Heart left ventricle (tissue), 16 donors: ENCODE data around the gene LUZP2. TPM values are rescaled to one million over a fixed set of nuclear protein-coding genes. Genes with fewer than 3 reads are reported as not detected.

Experiments used
- ATAC-seq, 4 donors: fragments of 200-7000 bp; cut with Tn5 transposase; one replicate each; pipeline ENCODE4 v1.9.1; 2020 to 2022; ENCODE audit warnings: moderate library complexity in 4 of 4, mild to moderate bottlenecking in 3 of 4, moderate number of reproducible peaks in 1 of 4
- DNase-seq, 5 donors: peaks; one replicate each; pipeline ENCODE4 v3.0.0-alpha.2; 2020
- H3K27ac ChIP-seq, 12 donors: fragments of 200-600 bp; sonication (generic) in 4 of 12; one replicate each; pipeline versions ENCODE4 v1.5.0 to v1.8.0; 2016 to 2022; ENCODE audit warnings: mild to moderate bottlenecking in 2 of 12
- H3K27me3 ChIP-seq, 9 donors: fragments of 200-600 bp; sonication (generic) in 2 of 9; one replicate each; pipeline versions ENCODE4 v1.5.1 to v1.8.0; 2016 to 2022; ENCODE audit warnings: mild to moderate bottlenecking in 3 of 9
- H3K36me3 ChIP-seq, 9 donors: fragments of 200-600 bp; sonication (generic) in 2 of 9; one replicate each; pipeline versions ENCODE4 v1.5.0 to v1.8.0; 2018 to 2022; ENCODE audit warnings: mild to moderate bottlenecking in 2 of 9
- H3K4me1 ChIP-seq, 12 donors: fragments of 200-600 bp; sonication (generic) in 4 of 12; one replicate each; pipeline versions ENCODE4 v1.5.0 to v1.8.0; 2016 to 2022; ENCODE audit warnings: mild to moderate bottlenecking in 3 of 12
- H3K4me3 ChIP-seq, 12 donors: fragments of 200-600 bp; sonication (generic) in 4 of 12; one replicate each; pipeline versions ENCODE4 v1.5.0 to v1.8.0; 2017 to 2022; ENCODE audit warnings: mild to moderate bottlenecking in 9 of 12, moderate library complexity in 4 of 12
- H3K9me3 ChIP-seq, 12 donors: fragments of 200-600 bp; sonication (generic) in 4 of 12; one replicate each; pipeline versions ENCODE4 v1.5.0 to v1.8.0; 2016 to 2022; ENCODE audit warnings: mild to moderate bottlenecking in 1 of 12
- POLR2A ChIP-seq, 2 donors: fragments of 450-650 bp; IDR thresholded peaks; one replicate each; pipeline ENCODE4 v1.6.1; 2017; ENCODE audit warnings: antibody characterized with exemption in 2 of 2, mild to moderate bottlenecking in 2 of 2, moderate library complexity in 2 of 2
- WGBS, 4 donors: extraction: QIAGEN DNeasy Blood & Tissue Kit in 2 of 4; methylation state at CpG; one replicate each; pipeline versions ENCODE4 v1.1.5 to v1.1.7; 2013 to 2018; 5-methylcytosine and 5-hydroxymethylcytosine counted together
- intact Hi-C, 10 donors: fragments of 100-400 bp; cut with DNase I; formaldehyde crosslinking; loops; one replicate each; pipeline versions ENCODE4 v1.11.1 to v1.14.2; 2022
- polyA plus RNA-seq, 2 donors: library from polyadenylated mRNA; stranded (reverse); fragments of 200-250 nt; gene quantifications; one replicate each; pipeline ENCODE4 v1.2.3, GENCODE V29; 2013
- total RNA-seq, 9 donors: library from RNA; depleted of rRNA in 2 of 9; stranded (reverse); fragments of >200 nt in 2 of 9; fragmentation: NEBNext Ultra II Directional in 3 of 9; extraction: Animal tissue kit (Norgen Biotek cat#: 25700) in 3 of 9; gene quantifications; one replicate each; pipeline versions ENCODE4 v1.1.0 to v1.2.4, GENCODE V29; 2016 to 2023
- TF ChIP-seq, protein P1 (sequence below), 12 donors: fragments of 200-600 bp; sonication (generic) in 4 of 12; IDR thresholded peaks; one replicate each; pipeline versions ENCODE4 v1.5.0 to v1.8.0; 2018 to 2022; ENCODE audit warnings: antibody characterized with exemption in 12 of 12, mild to moderate bottlenecking in 5 of 12
- donor health status: ischemic (EF 13 %, LVEDD 7.1; RV severe dilation, severe dysfunction).
- donor health status: healthy with polysubstance abuse.
- donor health status: DM: no; HTN: yes; CAD: no.
- donor health status: DM: no; HTN: no; CAD: no.
- donor health status: ischemic (EF 25% LVEDD 6.9; RV normal size, moderate dysfunction).
- donor health status: ischemic (EF 25% LVEDD 5.7; RV mildly dilated, moderate dysfunction).
- donor health status: healthy.
- donor health status: DM: yes; HTN: yes; CAD: no.
- donor health status: ischemic (EF 35%, LVEDD 5.7; RV mildly dilated, moderate dysfunction).
- donor health status: nonischemic (EF 11% LVEDD 7.7; RV severe dilation, severe dysfunction).
- donor health status: DM: yes; HTN: yes; CAD: no.
- donor health status: PGD.
- donor health status: ischemic (EF 29% LVEDD 5.4; RV normal size, mild dysfunction).
- donor health status: nonischemic (EF 23%, LVEDD 6.1; RV moderate dilation, normal function).

LUZP2 gene
- total and polyA plus RNA-seq, 11 donors: 0.11 to 0.30 (median 0.17) TPM; not detected in 7

GRCh38 chr11:24572376-24572775 is 75.5 kb downstream of the LUZP2 start:
- intact Hi-C loops: no loop called here
- WGBS, 4 donors: 74 to 81% (median 78%) methylated on average over 1 of the region's 1 CpG

GRCh38 chr11:24574461-24574860 is 77.6 kb downstream of the LUZP2 start:
- WGBS, 4 donors: 67 to 78% (median 73%) methylated on average over 1 of the region's 1 CpG
- no peak for ATAC-seq
- Histone ChIP-seq H3K27me3 (no peaks in the 10 kb centered on the region), H3K4me1 (no peaks in the 10 kb centered on the region), H3K9me3 (no peaks in the 10 kb centered on the region), H3K36me3 (no peaks in the 10 kb centered on the region), H3K27ac (no peak overlapping the region), H3K4me3 (no peak overlapping the region)
- no peak for DNase-seq
- intact Hi-C loops: no loop called here
- no peak for TF ChIP-seq POLR2A (IDR thresholded peaks at IDR 0.05)
- TF ChIP-seq, protein P1, sequence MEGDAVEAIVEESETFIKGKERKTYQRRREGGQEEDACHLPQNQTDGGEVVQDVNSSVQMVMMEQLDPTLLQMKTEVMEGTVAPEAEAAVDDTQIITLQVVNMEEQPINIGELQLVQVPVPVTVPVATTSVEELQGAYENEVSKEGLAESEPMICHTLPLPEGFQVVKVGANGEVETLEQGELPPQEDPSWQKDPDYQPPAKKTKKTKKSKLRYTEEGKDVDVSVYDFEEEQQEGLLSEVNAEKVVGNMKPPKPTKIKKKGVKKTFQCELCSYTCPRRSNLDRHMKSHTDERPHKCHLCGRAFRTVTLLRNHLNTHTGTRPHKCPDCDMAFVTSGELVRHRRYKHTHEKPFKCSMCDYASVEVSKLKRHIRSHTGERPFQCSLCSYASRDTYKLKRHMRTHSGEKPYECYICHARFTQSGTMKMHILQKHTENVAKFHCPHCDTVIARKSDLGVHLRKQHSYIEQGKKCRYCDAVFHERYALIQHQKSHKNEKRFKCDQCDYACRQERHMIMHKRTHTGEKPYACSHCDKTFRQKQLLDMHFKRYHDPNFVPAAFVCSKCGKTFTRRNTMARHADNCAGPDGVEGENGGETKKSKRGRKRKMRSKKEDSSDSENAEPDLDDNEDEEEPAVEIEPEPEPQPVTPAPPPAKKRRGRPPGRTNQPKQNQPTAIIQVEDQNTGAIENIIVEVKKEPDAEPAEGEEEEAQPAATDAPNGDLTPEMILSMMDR (IDR thresholded peaks at IDR 0.05): no peak

More at GRCh38 chr11:24572376-24572775, 75.5 kb downstream of the LUZP2 start:
- ATAC-seq: no peak
- TF ChIP-seq POLR2A (IDR thresholded peaks at IDR 0.05): no peak
- TF ChIP-seq, protein P1 (IDR thresholded peaks at IDR 0.05): no peak
- no peaks in the 10 kb centered on the region for H3K4me1 ChIP-seq
- no peaks in the 10 kb centered on the region for H3K27me3 ChIP-seq
- no peak overlapping the region for H3K4me3 ChIP-seq
- no peak overlapping the region for H3K27ac ChIP-seq
- H3K9me3 ChIP-seq: no peaks in the 10 kb centered on the region
- no peaks in the 10 kb centered on the region for H3K36me3 ChIP-seq
- DNase-seq: no peak

GRCh38 chr11:24575392-24575791 is 78.5 kb downstream of the LUZP2 start:
- 47 to 68% (median 52%) methylated on average over 2 of the region's 2 CpGs for WGBS, 4 donors
- intact Hi-C loops: no loop called here
- Histone ChIP-seq H3K4me3 (no peak overlapping the region), H3K4me1 (no peaks in the 10 kb centered on the region), H3K36me3 (no peaks in the 10 kb centered on the region), H3K27me3 (no peaks in the 10 kb centered on the region), H3K27ac (no peak overlapping the region), H3K9me3 (no peaks in the 10 kb centered on the region)
- no peak for TF ChIP-seq POLR2A (IDR thresholded peaks at IDR 0.05)
- TF ChIP-seq, protein P1 (IDR thresholded peaks at IDR 0.05): no peak
- DNase-seq: no peak
- no peak for ATAC-seq

DNA sequence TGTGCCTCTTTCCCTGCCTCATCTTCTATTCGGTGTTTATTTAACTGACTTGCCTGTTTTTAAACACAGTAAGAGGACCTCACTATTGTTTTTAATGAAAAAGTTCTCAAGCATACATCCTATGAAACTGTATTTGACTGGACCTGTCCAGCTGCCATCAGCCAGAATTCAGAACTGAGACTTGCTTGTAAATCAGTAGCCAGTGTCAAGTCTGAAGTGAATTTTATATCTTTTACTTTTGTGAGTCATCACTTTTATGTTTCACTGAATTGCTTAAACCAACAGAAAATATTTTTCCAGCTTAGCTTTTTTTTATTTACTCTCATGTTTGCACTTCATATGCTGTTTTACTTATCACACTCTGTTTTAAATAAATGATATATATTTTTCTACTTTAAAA is 88.3 kb downstream of the LUZP2 start:
- H3K4me3 ChIP-seq: no peak overlapping the region
- no peak for TF ChIP-seq POLR2A (IDR thresholded peaks at IDR 0.05)
- TF ChIP-seq, protein P1 (IDR thresholded peaks at IDR 0.05): no peak
- ATAC-seq: no peak
- no peaks in the 10 kb centered on the region for H3K4me1 ChIP-seq
- H3K27me3 ChIP-seq: no peaks in the 10 kb centered on the region
- H3K36me3 ChIP-seq: no peaks in the 10 kb centered on the region
- 83 to 93% (median 89%) methylated on average over 1 of the region's 1 CpG for WGBS, 4 donors
- no peak overlapping the region for H3K27ac ChIP-seq
- H3K9me3 ChIP-seq: no peaks in the 10 kb centered on the region
- DNase-seq: no peak
- intact Hi-C loops: loop anchor here in 1 of 10 donors (5.0 kb wide), 1 partner anchor 52 kb away; no protein-coding TSS in a partner anchor
